Prostate gland (tissue), 2 donors: ENCODE results near the gene CEP164. TPM values are rescaled to one million over a fixed set of nuclear protein-coding genes. Genes with fewer than 3 reads are reported as not detected.

Experiments
- DNase-seq: peaks from one replicate; pipeline ENCODE4 v3.0.0-alpha.2; 2019; ENCODE audit warnings: low spot score
- H3K27ac ChIP-seq, 2 donors: fragments of 200-600 bp; sonication (generic); 2 replicates each; pipeline ENCODE4 v1.5.1; 2017 to 2019
- H3K27me3 ChIP-seq: fragments of 200-600 bp; sonication (generic); replicated peaks from 2 replicates; pipeline ENCODE4 v1.5.1; 2019; ENCODE audit not compliant: insufficient read depth
- H3K36me3 ChIP-seq, 2 donors: fragments of 200-600 bp; sonication (generic); 1 replicate in 1 of 2; 2 replicates in 1 of 2; pipeline versions ENCODE4 v1.5.1 to v1.8.1; 2017 to 2019
- H3K4me1 ChIP-seq: fragments of 200-600 bp; sonication (generic); replicated peaks from 2 replicates; pipeline ENCODE4 v1.5.1; 2019
- H3K4me3 ChIP-seq, 2 donors: fragments of 200-600 bp; sonication (generic); 2 replicates each; pipeline ENCODE4 v1.5.1; 2017 to 2019
- H3K9me3 ChIP-seq: fragments of 200-600 bp; sonication (generic); 2 replicates; pipeline ENCODE4 v1.5.1; 2017
- POLR2A ChIP-seq: fragments of 450-650 bp; IDR thresholded peaks from one replicate; pipeline ENCODE4 v1.6.1; 2016; ENCODE audit warnings: antibody characterized with exemption, mild to moderate bottlenecking
- POLR2AphosphoS5 ChIP-seq: sonication (generic); formaldehyde crosslinking; IDR thresholded peaks from one replicate; pipeline ENCODE4 v1.6.1; 2017; ENCODE audit warnings: antibody characterized with exemption
- WGBS: methylation state at CpG from one replicate; pipeline ENCODE4 v1.1.5; 2018; 5-methylcytosine and 5-hydroxymethylcytosine counted together
- intact Hi-C: fragments of 100-400 bp; cut with DNase I; formaldehyde crosslinking; loops from one replicate; pipeline ENCODE4 v1.14.2; 2022
- total RNA-seq, 2 donors: library from RNA; depleted of rRNA; stranded (reverse); fragments of >200 nt; gene quantifications; one replicate each; pipeline ENCODE4 v1.1.0, GENCODE V29; 2016
- TF ChIP-seq, protein P1 (sequence below), 4 experiments: fragments of 200-600 bp in 2 of 4; fragments of 450-650 bp in 2 of 4; sonication (generic) in 2 of 4; IDR thresholded peaks; 1 replicate in 3 of 4; 2 replicates in 1 of 4; pipeline ENCODE4 v1.5.1; 2016 to 2019; ENCODE audit warnings: antibody characterized with exemption in 4 of 4, mild to moderate bottlenecking in 2 of 4, moderate library complexity in 2 of 4

CEP164 gene
- total RNA-seq, 2 donors from 2014 or later: 27.7 to 40.6 TPM

DNA sequence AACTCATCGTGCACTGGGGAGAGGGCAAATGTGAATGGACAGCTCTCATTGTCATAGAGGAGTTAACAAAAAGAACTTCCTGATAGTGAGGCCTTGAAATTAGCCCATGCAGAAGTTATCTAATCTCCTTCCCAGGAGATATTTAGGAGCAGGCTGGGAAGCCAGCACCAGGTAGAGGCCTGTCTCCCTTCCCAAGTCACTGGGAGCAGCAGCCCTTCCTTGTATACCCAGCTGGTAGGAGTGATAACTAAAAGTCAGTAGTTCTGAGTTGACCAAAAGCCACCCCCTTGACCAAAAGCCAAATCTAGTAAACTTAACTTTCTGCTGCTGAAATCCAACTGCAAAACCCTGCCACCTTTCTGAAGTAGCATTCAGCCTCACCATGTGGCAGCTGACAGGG lies 37.9 kb upstream of the CEP164 start:
- Histone ChIP-seq H3K9me3 (no peaks in the 10 kb centered on the region), H3K27ac (no peak overlapping the region), H3K36me3 (peaks cover 0 to 3% of the 10 kb centered on the region in 2 donors), H3K4me1 (no peaks in the 10 kb centered on the region), H3K4me3 (no peak overlapping the region), H3K27me3 (no peaks in the 10 kb centered on the region)
- TF ChIP-seq, protein P1, sequence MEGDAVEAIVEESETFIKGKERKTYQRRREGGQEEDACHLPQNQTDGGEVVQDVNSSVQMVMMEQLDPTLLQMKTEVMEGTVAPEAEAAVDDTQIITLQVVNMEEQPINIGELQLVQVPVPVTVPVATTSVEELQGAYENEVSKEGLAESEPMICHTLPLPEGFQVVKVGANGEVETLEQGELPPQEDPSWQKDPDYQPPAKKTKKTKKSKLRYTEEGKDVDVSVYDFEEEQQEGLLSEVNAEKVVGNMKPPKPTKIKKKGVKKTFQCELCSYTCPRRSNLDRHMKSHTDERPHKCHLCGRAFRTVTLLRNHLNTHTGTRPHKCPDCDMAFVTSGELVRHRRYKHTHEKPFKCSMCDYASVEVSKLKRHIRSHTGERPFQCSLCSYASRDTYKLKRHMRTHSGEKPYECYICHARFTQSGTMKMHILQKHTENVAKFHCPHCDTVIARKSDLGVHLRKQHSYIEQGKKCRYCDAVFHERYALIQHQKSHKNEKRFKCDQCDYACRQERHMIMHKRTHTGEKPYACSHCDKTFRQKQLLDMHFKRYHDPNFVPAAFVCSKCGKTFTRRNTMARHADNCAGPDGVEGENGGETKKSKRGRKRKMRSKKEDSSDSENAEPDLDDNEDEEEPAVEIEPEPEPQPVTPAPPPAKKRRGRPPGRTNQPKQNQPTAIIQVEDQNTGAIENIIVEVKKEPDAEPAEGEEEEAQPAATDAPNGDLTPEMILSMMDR (IDR thresholded peaks at IDR 0.05): no peak
- no peak for TF ChIP-seq POLR2AphosphoS5
- WGBS: 92% methylated on average over 1 of the region's 1 CpG
- DNase-seq: no peak
- intact Hi-C loops: no loop called here

DNA sequence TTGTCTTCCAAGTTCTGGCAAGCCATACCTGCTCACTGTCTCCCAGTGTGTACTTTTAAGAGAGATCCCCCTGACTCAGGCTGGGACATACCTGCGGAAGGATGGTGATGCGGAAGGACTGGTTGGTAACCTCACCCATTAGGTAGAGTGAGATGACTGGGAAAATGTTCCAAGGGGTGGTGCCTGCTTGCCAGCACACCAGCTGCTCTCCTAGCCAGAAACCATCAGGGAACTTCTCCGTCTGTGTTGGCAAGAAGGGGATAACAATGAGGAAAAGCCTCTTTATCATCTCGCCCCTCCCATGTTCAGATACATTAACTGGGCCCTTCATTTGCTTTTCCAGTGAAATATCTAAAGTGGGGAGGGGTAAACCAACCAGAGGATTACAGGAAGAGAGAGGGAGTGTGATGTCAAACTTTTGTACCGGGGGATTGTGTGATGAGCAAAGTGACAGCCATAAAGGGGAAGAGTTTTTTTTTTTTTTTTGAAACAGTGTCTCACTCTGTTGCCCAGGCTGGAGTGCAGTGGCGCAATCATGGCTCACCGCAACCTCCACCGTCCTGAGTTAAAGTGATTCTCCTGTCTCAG lies 36.8 kb upstream of the CEP164 start, which contains the start of gene BACE1-AS:
Gene BACE1-AS, plus strand, starts transcription at position 538 of the 588 bp plus-strand sequence.
- no peak within 1 kb of the TSS for H3K4me3 ChIP-seq
- H3K9me3 ChIP-seq: no peaks in the 10 kb centered on the region
- intact Hi-C loops: no loop called here
- WGBS: 91% methylated on average over 8 of the region's 8 CpGs
- H3K27ac ChIP-seq: no peak within 1 kb of the TSS
- H3K27me3 ChIP-seq: no peaks in the 10 kb centered on the region
- TF ChIP-seq POLR2AphosphoS5 (no peak), POLR2A (no peak)
- TF ChIP-seq, protein P1 (IDR thresholded peaks at IDR 0.05): no peak
- DNase-seq: no peak
- H3K36me3 ChIP-seq: peaks cover 0 to 3% of the 10 kb centered on the region in 2 donors
- H3K4me1 ChIP-seq: no peaks in the 10 kb centered on the region

DNA sequence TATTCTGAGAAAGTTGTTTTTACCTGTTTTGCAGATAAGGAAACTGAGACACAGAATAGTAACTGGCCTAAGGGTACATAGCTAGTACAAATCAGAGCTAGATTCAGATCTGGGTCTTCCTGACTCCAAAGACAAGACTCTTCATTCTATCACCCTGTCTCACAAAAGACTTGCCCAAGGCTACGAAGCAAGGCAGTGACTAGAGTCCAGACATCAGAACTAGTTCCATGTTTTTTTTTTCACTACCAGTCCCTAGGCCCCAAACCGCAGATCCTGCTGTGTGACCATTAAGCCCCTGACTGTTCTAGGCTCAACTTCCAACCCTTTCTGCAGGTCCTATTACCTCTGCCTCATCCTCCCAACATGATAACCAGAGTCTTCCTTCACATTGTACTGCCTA lies 35.0 kb upstream of the CEP164 start:
- peaks cover 0 to 3% of the 10 kb centered on the region in 2 donors for H3K36me3 ChIP-seq

DNA sequence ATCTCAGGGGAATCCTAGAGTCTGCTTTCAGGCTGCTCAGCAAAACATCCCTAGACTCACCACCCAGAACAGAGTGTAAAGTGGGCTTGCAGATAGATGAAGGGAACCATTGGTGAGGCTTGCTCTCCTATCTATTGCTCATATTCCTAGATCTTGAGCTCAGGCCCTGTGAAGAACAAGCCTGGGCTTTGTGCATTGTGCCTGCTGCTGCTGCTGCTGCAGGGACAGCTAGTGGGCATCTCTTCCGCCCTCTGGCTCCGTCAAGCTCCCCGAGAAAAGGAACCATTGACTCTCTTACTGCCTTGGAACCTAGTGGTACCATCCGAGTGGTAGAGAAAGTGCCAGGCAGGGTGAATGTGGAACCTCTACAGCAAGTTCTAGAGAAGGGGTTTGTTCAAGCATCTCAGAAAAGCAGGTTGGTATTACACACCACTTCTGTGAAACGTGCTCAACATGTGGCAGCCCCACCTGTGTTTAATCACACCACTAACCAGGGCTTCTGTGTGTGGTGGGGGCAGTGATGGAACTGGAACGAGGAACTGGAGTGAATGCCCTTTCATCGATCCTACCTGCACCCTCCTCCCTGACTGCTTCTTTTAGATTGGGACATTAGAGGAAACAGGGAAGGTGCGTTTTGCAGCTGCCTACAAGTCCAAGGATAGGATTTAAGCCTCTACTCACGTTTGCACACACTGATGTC lies 32.1 kb upstream of the CEP164 start:
- H3K27ac ChIP-seq: no peak overlapping the region
- no peak overlapping the region for H3K4me3 ChIP-seq
- intact Hi-C loops: no loop called here
- 80% methylated on average over 9 of the region's 9 CpGs for WGBS
- peaks cover 0 to 3% of the 10 kb centered on the region in 2 donors for H3K36me3 ChIP-seq
- TF ChIP-seq, protein P1 (IDR thresholded peaks at IDR 0.05): no peak
- no peak for TF ChIP-seq POLR2AphosphoS5
- TF ChIP-seq POLR2A: no peak
- DNase-seq: no peak
- no peaks in the 10 kb centered on the region for H3K27me3 ChIP-seq
- H3K4me1 ChIP-seq: no peaks in the 10 kb centered on the region
- H3K9me3 ChIP-seq: no peaks in the 10 kb centered on the region

More for the DNA sequence above, 35.0 kb upstream of the CEP164 start:
- WGBS: 93% methylated on average over 2 of the region's 2 CpGs
- Histone ChIP-seq H3K27me3 (no peaks in the 10 kb centered on the region), H3K4me3 (no peak overlapping the region), H3K27ac (no peak overlapping the region), H3K9me3 (no peaks in the 10 kb centered on the region), H3K4me1 (no peaks in the 10 kb centered on the region)
- DNase-seq: no peak
- TF ChIP-seq, protein P1 (IDR thresholded peaks at IDR 0.05): no peak
- TF ChIP-seq POLR2A: no peak
- TF ChIP-seq POLR2AphosphoS5: no peak
- intact Hi-C loops: no loop called here

DNA sequence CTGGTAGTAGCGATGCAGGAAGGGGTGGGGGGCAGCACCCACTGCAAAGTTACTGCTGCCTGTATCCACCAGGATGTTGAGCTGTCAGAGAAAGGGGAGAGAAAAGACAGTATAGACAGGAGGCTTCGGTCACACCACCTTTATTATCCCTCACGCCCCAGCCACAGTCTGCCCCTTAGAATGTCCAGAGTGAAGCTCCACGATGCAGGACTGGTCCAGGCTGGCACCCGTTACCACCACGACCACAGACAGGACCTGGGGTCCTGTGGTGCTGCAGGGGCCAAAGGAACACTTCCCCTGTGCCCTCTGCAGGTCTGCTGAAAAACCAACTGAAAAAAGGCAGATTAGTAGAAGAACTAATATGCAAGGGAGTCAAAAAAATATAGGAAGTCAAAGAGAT lies 30.8 kb upstream of the CEP164 start:
- Histone ChIP-seq H3K27me3 (no peaks in the 10 kb centered on the region), H3K4me1 (no peaks in the 10 kb centered on the region), H3K36me3 (peaks cover 0 to 3% of the 10 kb centered on the region in 2 donors), H3K27ac (no peak overlapping the region), H3K4me3 (no peak overlapping the region), H3K9me3 (no peaks in the 10 kb centered on the region)
- WGBS: 85% methylated on average over 6 of the region's 6 CpGs
- no peak for TF ChIP-seq POLR2A
- TF ChIP-seq, protein P1 (IDR thresholded peaks at IDR 0.05): no peak
- TF ChIP-seq POLR2AphosphoS5: no peak
- intact Hi-C loops: no loop called here
- no peak for DNase-seq
